Activated gamma-delta T cell (primary cell): ENCODE data around the gene CNPPD1.

ENCODE experiments used
- DNase-seq: peaks from one replicate; lab custom pipeline; 2025; lab: John Stamatoyannopoulos, UW

CNPPD1 gene

GRCh38 chr2:219122202-219122980 is 54.3 kb downstream of the CNPPD1 start:
- no peak for DNase-seq
